ENCODE measurements around the gene PREX1. TPM values are rescaled to one million over a fixed set of nuclear protein-coding genes. Genes with fewer than 3 reads are reported as not detected.
A peak's percentile ranks its signal among the peaks of the same experiment; 100 is the strongest.

Gene PREX1
- total and polyA plus RNA-seq, 8 donors: 1.5 to 13.2 (median 6.3) TPM

- no peaks in the 10 kb centered on the region for H3K9me3 ChIP-seq
- TF ChIP-seq, protein P1, sequence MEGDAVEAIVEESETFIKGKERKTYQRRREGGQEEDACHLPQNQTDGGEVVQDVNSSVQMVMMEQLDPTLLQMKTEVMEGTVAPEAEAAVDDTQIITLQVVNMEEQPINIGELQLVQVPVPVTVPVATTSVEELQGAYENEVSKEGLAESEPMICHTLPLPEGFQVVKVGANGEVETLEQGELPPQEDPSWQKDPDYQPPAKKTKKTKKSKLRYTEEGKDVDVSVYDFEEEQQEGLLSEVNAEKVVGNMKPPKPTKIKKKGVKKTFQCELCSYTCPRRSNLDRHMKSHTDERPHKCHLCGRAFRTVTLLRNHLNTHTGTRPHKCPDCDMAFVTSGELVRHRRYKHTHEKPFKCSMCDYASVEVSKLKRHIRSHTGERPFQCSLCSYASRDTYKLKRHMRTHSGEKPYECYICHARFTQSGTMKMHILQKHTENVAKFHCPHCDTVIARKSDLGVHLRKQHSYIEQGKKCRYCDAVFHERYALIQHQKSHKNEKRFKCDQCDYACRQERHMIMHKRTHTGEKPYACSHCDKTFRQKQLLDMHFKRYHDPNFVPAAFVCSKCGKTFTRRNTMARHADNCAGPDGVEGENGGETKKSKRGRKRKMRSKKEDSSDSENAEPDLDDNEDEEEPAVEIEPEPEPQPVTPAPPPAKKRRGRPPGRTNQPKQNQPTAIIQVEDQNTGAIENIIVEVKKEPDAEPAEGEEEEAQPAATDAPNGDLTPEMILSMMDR (IDR thresholded peaks at IDR 0.05): no peak
- DNase-seq (no peak), FAIRE-seq (no peak), ATAC-seq (no peak)
- no peak overlapping the region for H3K27ac ChIP-seq
- intact Hi-C loops (cut with DNase I): no loop called here
- H3K4me3 ChIP-seq: no peak overlapping the region
- no peaks in the 10 kb centered on the region for H3K36me3 ChIP-seq
- WGBS, 2 donors: 74 to 78% methylated on average over 10 of the region's 10 CpGs
- H3K4me1 ChIP-seq: no peaks in the 10 kb centered on the region
- H3K27me3 ChIP-seq: no peaks in the 10 kb centered on the region
These were observed 56.3 kb downstream of the PREX1 start for GRCh38 chr20:48771542-48771941.

DNA sequence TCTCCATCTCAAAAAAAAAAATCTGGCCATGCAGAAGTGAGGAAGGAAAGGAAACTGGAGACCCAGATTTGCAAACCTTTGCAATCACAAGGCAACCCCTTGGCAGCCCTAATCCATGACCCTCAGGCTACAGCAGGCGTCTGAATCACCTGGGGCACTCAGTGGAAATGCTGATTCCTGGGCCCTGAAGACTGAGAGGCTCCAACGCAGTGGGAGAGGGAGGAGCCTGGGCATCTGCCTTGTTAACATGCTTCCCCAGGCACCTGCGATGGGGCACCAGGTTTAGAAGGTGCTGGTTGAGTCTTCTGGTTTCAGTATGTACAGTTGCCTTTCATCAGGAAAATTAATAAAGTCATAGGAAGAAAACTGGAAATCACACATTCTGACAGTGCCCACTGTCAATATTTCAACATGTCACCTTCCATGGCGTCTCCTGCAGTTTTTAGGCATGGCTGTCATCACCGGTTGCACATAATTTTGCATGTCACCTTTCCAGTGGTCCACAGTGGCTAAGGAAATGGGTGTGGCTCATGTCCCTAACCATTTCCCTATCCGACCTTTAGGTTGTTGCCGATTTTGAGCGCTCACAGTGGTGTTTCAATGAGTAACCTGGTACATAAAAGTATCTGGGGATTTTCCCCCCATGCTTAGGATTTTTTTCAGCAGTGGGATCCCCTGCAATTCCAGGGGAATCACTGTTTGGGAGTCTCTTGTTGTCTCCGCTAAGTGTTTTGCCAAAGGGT, 56.9 kb downstream of the PREX1 start:
- TF ChIP-seq, protein P1 (IDR thresholded peaks at IDR 0.05): no peak
- H3K27ac ChIP-seq: no peak overlapping the region

DNA sequence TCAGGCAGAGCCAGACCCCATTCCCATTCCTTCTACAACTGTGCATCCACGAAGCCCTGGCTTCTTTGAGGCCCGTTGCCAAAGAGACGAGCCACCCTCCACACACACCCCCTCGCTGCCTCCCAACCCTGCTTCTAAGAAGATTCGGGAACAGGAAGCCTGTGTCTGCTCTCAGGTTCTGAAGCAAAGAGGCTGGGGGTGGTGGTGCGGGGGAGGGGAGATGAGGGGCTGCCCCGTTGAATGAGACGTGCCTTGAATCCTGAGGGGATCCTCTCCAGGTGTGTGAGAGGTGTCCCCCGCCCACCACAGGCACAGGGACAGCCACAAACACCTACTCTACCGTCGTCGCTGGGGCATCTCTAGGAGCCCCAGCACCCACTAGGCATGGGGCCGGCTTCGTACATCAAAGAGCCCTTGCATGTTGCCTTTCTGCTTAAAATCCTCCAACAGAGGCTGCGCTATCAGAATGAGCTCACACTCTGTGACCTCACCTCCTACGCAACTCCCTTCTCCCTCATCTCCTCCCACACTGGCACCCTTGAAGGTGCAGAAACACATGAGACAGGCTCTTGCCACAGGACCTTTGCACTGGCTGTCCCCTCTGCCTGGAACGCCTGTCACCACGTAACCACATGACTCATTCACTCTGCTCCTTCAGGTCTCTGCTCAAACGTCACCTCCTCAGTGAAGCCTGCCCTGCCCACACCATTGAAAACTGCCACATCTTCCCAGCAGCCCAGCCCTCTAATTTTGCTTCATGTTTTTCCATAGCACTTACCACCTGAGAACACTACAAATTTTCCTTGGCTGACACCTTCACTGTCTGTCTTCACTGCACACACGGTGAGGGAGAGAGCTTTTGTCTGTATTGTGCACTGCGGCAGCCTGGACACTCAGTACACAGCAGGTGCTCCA, 58.5 kb downstream of the PREX1 start:
- no peaks in the 10 kb centered on the region for H3K36me3 ChIP-seq
- no peak overlapping the region for H3K4me3 ChIP-seq
- FAIRE-seq (no peak), ATAC-seq (peak in 1 of 4 donors; percentile 27), DNase-seq (no peak)
- intact Hi-C loops (cut with DNase I): no loop called here
- no peaks in the 10 kb centered on the region for H3K4me1 ChIP-seq
- no peaks in the 10 kb centered on the region for H3K9me3 ChIP-seq
- H3K27ac ChIP-seq: no peak overlapping the region
- TF ChIP-seq, protein P1 (IDR thresholded peaks at IDR 0.05): no peak
- H3K27me3 ChIP-seq: no peaks in the 10 kb centered on the region
- WGBS, 2 donors: 46 to 56% methylated on average over 21 of the region's 21 CpGs

More for the DNA sequence above, 56.9 kb downstream of the PREX1 start:
- Histone ChIP-seq H3K4me1 (no peaks in the 10 kb centered on the region), H3K4me3 (no peak overlapping the region), H3K9me3 (no peaks in the 10 kb centered on the region), H3K27me3 (no peaks in the 10 kb centered on the region), H3K36me3 (no peaks in the 10 kb centered on the region)
- intact Hi-C loops (cut with DNase I): no loop called here
- no peak for FAIRE-seq
- no peak for ATAC-seq
- 57 to 72% methylated on average over 9 of the region's 9 CpGs for WGBS, 2 donors
- no peak for DNase-seq

DNA sequence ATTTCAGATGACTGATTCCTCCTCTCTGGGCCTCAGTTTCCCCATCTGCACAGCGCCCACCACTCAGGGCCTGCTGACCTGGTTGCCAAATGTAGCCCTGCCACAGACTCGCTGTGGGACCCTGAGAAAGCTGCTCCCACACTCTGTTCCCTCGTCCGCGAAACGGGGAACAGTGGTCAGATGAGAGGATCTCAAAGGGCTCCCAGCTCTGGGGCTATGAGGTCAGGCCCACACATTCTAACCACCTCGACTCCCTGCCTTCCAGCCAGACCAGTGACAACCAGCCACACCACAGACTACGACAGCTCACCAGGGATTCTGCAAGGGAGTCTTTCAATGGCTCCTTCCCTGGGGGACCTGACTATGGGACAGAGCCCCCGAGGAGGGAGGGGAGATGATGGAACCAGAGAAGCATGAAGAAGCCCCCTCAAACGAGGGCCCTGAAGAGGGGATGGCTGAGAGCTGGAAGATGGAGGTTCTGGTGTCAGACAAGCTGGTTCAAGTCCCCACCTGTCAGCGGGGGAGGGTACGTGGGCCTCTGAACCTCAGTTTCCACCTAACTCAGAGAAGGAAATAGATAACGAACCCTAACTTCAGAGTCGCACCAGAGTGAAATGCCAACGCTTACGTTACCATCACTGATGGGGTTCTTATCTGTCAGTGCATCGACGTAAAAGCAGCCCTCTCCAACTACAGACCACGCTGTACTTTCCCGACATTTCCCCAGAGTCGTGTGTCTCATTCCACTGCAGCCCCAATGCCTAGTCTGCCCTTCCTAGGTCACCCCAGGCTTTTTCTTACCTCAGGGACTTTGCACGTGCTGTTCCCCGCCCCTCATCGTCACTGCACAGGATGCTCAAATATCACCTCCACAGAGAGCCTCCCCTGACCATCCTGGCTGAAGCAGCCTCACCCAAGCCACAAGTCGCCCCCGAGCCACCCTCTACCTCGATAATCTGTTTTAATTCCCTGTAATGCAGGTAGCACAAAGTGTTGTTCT, 60.5 kb downstream of the PREX1 start:
- ATAC-seq: no peak
- intact Hi-C loops (cut with DNase I): no loop called here
- TF ChIP-seq, protein P1 (IDR thresholded peaks at IDR 0.05): no peak
- Histone ChIP-seq H3K9me3 (no peaks in the 10 kb centered on the region), H3K4me3 (no peak overlapping the region), H3K36me3 (no peaks in the 10 kb centered on the region), H3K27me3 (no peaks in the 10 kb centered on the region), H3K4me1 (no peaks in the 10 kb centered on the region), H3K27ac (no peak overlapping the region)
- 80 to 85% methylated on average over 27 of the region's 27 CpGs for WGBS, 2 donors
- FAIRE-seq: no peak
- DNase-seq: no peak
